Thyroid gland (tissue), 4 donors: Measurements from ENCODE around the gene OR13C5. TPM values are rescaled to one million over a fixed set of nuclear protein-coding genes. Genes with fewer than 3 reads are reported as not detected.

ENCODE experiments used
- DNase-seq, 2 donors: peaks; one replicate each; pipeline ENCODE4 v3.0.0-alpha.2; 2019
- H3K27ac ChIP-seq, 3 donors: fragments of 200-600 bp; sonication (generic); 1 replicate in 2 of 3; 2 replicates in 1 of 3; pipeline ENCODE4 v1.5.1; 2016 to 2019; ENCODE audit warnings: mild to moderate bottlenecking in 1 of 3, moderate library complexity in 1 of 3
- H3K27me3 ChIP-seq: fragments of 200-600 bp; sonication (generic); one replicate; pipeline ENCODE4 v1.5.1; 2019
- H3K36me3 ChIP-seq, 2 donors: fragments of 200-600 bp; sonication (generic); one replicate each; pipeline ENCODE4 v1.5.1; 2016 to 2019
- H3K4me1 ChIP-seq, 2 donors: fragments of 200-600 bp; sonication (generic); one replicate each; pipeline ENCODE4 v1.5.1; 2017 to 2019
- H3K4me3 ChIP-seq, 3 donors: fragments of 200-600 bp; sonication (generic); replicated peaks in 1 of 3; 1 replicate in 2 of 3; 2 replicates in 1 of 3; pipeline ENCODE4 v1.5.1; 2016; ENCODE audit warnings: mild to moderate bottlenecking in 1 of 3
- H3K9me3 ChIP-seq: fragments of 200-600 bp; sonication (generic); one replicate; pipeline ENCODE4 v1.5.1; 2017
- POLR2A ChIP-seq, 2 donors: fragments of 450-650 bp; IDR thresholded peaks; one replicate each; pipeline ENCODE4 v1.6.1; 2017; ENCODE audit warnings: antibody characterized with exemption in 2 of 2, mild to moderate bottlenecking in 2 of 2, moderate library complexity in 1 of 2
- WGBS, 2 donors: methylation state at CpG; one replicate each; pipeline ENCODE4 v1.1.5; 2017; 5-methylcytosine and 5-hydroxymethylcytosine counted together
- intact Hi-C: fragments of 100-400 bp; cut with DNase I; formaldehyde crosslinking; loops from one replicate; pipeline ENCODE4 v1.15.1; 2023
- total RNA-seq, 4 donors: library from RNA; depleted of rRNA; stranded (reverse); fragments of >200 nt; gene quantifications; one replicate each; pipeline ENCODE4 v1.2.3, GENCODE V29; 2016
- TF ChIP-seq, protein P1 (sequence below), 6 experiments: fragments of 200-600 bp in 3 of 6; fragments of 450-650 bp in 3 of 6; sonication (generic) in 3 of 6; IDR thresholded peaks; one replicate each; pipeline ENCODE4 v1.5.1; 2016 to 2019; ENCODE audit warnings: antibody characterized with exemption in 6 of 6, mild to moderate bottlenecking in 2 of 6, inconsistent platforms in 1 of 6, moderate library complexity in 1 of 6

The OR13C5 gene
- total RNA-seq, 4 donors from 2014 or later = not detected

DNA sequence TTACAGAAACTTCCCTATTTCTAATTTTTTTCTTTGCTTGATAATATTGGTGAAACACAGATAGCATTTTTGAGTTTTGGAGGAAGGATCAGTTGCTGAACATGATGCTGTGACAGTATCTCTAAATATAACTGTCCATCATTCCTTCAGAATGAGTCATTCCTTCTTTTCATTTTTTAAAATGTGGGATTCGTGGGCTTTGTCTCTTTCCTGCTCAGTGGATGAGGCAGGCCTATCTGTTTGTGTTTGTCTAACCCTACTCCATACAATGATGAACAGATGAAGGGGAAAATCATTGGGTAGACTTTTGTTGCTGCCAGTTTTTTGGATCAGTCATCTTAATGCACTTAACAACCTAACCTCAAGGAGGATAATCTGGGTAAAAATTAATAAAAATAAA is 46.0 kb downstream of the OR13C5 start:
- intact Hi-C loops = no loop called here
- 43 to 49% methylated on average over 1 of the region's 1 CpG for WGBS, 2 donors
- Histone ChIP-seq H3K9me3 (no peaks in the 10 kb centered on the region), H3K4me3 (no peak overlapping the region), H3K36me3 (no peaks in the 10 kb centered on the region), H3K27ac (no peak overlapping the region), H3K4me1 (no peaks in the 10 kb centered on the region), H3K27me3 (no peaks in the 10 kb centered on the region)
- no peak for DNase-seq
- no peak for TF ChIP-seq POLR2A (IDR thresholded peaks at IDR 0.05)
- TF ChIP-seq, protein P1, sequence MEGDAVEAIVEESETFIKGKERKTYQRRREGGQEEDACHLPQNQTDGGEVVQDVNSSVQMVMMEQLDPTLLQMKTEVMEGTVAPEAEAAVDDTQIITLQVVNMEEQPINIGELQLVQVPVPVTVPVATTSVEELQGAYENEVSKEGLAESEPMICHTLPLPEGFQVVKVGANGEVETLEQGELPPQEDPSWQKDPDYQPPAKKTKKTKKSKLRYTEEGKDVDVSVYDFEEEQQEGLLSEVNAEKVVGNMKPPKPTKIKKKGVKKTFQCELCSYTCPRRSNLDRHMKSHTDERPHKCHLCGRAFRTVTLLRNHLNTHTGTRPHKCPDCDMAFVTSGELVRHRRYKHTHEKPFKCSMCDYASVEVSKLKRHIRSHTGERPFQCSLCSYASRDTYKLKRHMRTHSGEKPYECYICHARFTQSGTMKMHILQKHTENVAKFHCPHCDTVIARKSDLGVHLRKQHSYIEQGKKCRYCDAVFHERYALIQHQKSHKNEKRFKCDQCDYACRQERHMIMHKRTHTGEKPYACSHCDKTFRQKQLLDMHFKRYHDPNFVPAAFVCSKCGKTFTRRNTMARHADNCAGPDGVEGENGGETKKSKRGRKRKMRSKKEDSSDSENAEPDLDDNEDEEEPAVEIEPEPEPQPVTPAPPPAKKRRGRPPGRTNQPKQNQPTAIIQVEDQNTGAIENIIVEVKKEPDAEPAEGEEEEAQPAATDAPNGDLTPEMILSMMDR (IDR thresholded peaks at IDR 0.05) = no peak

Other genes starting within 250 kb of the OR13C5 start
- gene OR13F1, start 95.2 kb downstream of the OR13C5 start, total RNA-seq = not detected
- under 1 TPM in 2 of 4 donors, not detected in 2; 0.56 to 0.68 TPM for gene OR13C4, start 72.2 kb downstream of the OR13C5 start, total RNA-seq
- gene OR13C3, start 62.6 kb downstream of the OR13C5 start, total RNA-seq = under 1 TPM in 1 of 4 donors, not detected in 3; 0.40 TPM
- gene OR13C8, start 30.2 kb downstream of the OR13C5 start, total RNA-seq = not detected
- 1 to 10 TPM in 1 of 4 donors, not detected in 3; 2.4 TPM for gene OR13C2, start 6.2 kb upstream of the OR13C5 start, total RNA-seq
- not detected for gene OR13C9, start 18.8 kb upstream of the OR13C5 start, total RNA-seq
- gene OR13D1, start 95.1 kb upstream of the OR13C5 start, total RNA-seq = not detected
- gene NIPSNAP3A, start 148.3 kb upstream of the OR13C5 start, total RNA-seq = 10 to 100 TPM; 23.9 to 38.2 (median 28.8) TPM
- gene NIPSNAP3B, start 164.7 kb upstream of the OR13C5 start, total RNA-seq = 1 to 10 TPM; 2.4 to 5.2 (median 4.7) TPM